ENCODE results near the gene ZNF3.

ZNF3 gene

DNA sequence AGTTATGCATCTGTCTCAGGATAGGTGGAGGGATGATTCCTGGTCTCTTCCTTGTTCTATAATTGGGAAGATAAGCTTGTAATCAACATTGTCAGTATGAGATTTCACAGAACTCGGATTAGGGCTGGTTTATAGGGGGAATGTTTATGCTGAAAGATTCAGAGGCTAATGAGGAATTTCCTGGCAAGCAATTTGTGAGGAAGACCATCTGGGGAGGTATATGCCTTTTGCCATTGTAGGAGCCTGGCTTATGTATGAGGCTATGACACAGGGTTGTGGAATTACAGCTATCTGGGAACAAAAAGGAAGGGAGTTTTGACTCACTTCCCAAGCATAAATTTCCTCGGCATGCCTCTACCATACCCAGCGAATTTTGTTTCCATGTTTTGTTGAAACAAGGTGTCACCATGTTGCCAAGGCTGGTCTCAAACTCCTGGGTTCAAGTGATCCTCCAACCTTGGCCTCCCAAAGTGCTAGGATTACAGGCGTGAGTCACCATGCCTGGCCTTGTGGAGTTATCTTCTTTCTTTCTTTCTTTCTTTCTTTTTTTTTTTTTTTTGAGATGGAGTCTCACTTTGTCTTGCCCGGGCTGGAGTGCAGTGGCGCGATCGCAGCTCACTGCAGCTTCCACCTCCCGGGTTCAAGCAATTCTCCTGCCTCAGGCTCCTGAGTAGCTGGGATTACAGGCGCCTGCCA is 5.7 kb upstream of the ZNF3 start:
- DNase-seq, result no peak

DNA sequence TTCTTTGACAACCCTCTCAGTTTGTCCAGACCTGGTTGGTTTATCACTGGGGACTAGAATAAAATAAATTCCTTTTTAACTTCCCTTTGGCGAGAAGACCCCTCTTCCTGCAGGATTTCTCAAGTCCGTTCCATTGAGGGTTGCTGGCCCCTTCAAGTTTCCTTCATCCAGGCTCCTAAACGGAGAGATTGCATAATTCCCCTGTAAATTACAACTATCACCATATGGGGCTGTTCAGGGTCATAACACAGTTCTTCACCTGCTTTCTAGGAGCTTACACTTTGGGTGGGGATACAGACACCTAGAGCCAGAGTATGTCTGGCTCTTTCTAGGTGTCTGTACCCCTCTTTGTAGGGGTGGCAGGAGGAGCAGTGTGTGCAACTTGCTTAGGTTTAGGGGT is 4.0 kb upstream of the ZNF3 start:
- no peak for DNase-seq

DNA sequence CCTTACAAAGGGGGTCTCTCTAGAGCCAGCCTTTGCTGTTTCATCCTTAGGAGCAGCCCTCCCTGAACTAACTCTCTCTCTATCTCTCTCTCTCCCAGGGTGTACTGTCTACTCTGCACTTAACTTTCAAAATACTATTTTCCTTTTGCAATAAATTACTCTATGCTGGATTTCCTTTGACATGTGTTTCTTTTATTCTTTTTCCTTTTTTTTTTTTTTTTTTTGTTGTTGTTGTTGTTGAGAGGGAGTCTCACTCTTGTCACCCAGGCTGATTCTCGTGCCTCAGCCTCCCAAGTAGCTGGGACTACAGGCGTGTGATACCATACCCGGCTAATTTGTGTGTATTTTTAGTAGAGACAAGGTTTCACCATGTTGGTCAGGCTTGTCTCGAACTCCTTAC is 1.5 kb upstream of the ZNF3 start:
- DNase-seq, result no peak

DNA sequence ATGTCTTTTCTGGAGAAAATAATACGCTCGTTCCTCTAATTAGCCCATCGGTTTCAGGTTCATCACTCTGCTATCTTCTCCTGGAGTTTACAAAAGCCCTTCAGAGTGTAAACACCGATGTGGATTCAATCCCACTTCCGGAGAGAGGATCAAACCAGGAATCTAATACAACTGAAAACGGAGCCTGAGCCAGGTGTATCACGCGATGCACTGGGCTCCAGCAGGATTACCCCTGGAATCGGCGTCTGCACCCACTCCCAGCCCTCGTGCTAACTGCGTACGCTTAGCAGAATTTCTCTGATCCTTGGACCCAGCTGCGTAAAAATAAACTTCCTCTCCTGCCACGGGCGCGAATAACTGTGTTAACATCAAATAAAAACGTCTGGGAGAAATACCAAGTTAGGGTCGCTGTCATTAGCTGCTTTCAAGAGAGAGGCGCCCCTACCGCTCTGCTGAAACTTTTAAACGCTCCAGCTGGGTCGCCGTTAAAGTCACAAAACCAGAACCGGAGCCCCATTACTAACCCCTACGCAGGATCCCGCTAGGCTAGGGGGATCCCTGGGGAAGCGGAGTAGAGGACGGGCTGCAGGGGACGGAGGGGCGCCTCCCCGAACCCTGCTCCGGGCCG is 502 bp downstream of the ZNF3 start:
- DNase-seq, result no peak

DNA sequence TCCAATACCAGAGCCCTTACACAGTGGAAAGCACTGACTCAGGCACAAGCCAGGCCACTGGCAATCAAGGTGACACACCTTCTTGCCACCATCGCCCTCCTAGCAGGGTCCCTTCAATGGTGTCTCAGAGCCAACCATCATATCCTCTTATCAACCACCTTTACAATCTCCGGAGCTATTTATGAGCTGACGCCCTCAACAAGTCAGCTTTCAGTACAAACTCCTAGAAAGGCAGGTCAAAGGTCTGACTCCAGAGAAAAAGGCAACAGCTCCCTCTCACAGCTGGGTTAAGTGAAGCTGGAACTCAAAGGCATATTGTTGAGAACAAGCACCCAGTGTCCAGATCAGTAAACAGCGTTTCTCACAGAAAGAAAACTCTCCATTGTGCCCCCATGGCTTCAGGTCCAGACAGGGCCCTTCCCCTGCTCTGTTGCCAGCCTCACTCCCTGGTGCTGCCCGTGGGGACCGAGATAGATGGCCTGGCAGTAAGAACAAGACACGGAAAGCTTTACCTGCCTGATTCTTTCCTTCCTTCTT is 2.4 kb downstream of the ZNF3 start:
- DNase-seq, result no peak

DNA sequence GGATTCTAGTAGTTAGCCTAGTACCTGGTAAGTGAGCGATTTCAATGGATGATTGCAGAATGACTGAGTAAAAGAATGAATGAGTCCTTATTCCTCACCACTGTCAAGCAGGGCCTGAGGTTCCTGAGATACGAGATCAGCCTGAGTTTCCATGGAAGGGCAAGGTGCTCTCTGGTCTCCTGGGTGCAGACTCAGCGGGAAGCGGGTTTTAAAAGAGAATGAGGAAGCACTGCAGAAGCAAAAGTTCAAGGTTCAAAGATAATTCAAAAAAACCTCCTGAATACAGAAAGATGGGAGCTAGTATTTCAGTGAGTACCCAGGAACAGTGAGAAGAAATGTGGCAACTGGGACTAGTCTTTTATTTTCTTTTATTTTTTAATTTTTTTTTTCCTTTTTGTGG is 4.3 kb downstream of the ZNF3 start:
- DNase-seq, result no peak

DNA sequence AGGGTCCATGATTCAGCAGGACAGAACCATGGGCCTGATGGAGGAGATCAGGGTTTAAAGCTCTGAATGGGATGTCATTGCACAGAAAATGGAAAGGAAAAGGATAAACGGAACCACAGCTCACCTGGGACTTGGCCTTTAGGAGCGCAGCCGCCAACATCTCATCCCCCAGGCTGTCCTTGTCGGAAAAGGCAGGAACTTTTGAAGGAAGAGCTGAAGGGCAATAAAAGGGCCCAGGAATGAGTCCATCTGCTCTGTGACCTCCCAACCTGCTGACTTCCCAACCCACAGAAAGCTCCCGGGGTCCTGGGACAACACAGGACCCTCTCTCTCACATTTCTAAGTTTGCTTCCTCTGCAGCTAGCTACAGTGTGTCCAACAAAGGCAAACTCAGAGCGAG is 6.1 kb downstream of the ZNF3 start:
- no peak for DNase-seq

DNA sequence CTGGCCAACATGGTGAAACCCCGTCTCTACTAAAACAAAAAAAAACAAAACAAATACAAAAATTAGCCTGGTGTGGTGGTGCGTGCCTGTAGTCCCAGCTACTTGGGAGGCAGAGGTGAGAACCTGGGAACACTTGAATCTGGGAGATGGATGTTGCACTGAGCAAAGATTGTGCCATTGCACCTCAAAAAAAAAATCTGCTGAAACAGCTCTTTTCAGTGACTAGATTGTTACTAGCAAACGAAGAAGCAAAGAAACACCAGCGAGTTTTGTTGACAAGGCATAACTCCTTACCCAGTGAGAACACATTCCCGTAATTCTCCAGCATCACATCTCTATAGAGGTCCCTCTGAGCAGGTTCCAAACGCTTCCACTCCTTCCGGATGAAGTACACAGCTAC is 6.7 kb downstream of the ZNF3 start:
- DNase-seq, result no peak

DNA sequence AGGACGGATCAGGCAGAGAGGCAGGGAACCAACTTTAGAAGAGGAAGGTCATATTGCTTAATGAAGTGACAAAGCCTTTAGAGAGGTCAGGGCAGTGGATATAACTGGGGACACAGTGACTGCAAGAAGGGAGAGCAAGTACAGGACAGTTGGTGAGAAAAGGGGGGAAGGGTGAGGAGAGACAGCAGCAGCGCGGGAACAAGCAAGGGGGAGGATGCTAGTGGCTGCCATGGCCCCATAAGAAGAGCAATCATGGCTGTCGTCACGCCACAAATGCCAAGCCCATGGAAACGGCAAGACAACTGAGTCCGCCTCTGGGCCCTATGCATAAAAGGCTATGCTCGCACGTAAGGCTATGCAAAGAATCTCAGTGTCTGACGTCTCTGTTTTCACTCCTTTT is 9.1 kb downstream of the ZNF3 start:
- DNase-seq, result no peak

DNA sequence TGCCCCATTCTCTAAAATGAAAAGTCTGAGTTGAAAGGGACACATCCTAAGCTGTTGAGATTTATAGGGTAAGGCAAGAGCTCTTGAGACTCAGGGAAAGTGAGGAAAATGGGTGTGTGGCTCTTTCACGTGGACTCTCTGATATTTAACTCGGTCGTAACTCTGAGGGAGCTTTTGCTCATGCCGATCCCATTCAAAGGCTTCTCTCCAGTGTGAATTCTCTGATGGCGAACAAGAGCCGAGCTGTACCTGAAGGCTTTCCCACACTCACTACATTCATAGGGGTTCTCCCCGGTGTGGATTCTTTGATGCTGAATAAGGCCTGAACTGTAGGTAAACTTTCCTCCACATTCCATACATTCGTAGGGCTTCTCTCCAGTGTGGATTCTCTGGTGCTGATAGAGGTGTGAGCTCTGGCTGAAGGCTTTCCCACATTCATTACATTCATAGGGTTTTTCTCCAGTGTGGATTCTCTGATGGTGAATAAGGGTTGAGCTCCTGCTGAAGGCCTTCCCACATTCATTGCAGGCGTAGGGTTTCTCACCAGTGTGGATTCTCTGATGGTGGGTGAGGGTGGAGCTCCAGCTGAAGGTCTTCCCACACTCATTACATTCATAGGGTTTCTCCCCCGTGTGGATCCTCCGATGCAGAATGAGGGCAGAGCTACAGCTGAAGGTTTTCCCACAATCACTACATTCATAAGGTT is 10.4 kb downstream of the ZNF3 start:
- DNase-seq, result no peak

DNA sequence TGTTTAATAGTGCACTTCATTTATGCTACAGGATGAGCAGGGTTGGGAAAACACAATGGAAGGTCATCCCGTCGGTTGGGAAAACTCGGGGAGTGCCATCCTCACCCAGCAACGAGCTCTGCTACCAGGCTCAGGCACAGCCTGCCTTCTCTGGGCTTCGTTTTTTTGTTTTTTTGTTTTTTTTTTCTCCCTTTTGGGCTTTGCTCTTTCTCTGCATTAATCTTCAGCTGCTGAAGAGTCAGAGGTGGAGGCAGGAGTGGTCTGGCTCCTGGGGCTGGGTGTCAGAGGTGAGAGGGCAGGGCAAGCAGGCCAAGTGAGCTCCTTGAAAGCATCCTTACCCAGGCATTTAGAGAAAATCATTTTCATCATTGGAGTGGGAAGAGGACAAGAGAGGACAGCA is 11.5 kb downstream of the ZNF3 start:
- DNase-seq, result no peak

DNA sequence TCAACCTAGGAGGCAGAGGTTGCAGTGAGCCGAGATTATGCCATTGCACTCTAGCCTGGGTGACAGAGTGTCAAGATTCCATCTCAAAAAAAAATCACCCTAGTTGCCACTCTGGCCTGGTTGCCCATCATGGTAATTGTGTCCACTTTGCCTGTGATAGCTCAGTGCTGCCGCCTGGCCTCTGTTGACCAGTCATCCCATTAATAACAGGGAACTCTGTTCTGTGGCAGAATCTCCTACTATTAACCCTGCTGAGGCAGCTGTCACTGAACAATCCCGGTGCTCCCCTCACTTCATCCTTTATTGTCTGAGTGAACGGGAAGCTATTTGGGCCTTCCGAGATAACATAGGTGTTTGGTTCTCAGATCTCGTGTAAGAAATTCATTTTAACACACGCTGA is 14.6 kb downstream of the ZNF3 start:
- DNase-seq, result no peak

DNA sequence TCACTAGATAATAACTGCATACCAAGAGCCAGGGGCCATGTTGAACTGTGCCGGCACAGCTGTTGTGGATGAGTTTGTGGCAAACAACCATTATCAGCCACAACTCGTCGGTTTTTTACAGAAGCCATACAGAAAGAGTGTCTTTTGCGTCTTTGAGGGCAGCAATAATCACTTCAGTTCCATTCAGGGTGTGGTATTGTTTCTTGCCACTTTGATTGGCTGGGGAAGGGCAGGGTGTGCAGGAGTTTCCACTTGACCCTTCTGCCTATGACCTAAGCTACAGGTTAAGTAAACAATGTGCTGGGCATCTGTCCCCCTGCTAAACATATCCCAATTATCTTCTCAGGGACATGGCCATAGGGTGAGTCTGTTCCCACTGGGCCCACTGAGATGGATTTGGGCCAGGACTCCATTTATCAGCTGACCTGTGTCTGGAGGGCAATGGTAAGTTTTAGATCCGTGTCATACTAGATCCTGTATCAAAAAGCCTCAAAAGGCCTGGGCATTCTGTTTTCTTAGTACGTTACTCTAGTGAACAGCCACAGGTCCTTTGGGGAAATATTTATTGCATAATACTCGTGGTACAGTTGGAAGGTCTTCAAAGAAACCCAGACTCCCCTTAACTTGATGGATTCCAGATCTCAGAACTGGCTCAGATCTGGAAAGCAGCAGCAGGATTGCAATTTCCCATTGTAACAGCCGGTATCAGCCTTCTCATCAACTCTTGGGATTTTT is 15.9 kb downstream of the ZNF3 start:
- no peak for DNase-seq

DNA sequence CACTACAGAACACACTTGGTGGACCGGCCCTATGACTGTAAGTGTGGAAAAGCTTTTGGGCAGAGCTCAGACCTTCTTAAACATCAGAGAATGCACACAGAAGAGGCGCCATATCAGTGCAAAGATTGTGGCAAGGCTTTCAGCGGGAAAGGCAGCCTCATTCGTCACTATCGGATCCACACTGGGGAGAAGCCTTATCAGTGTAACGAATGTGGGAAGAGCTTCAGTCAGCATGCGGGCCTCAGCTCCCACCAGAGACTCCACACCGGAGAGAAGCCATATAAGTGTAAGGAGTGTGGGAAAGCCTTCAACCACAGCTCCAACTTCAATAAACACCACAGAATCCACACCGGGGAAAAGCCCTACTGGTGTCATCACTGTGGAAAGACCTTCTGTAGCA is 17.4 kb downstream of the ZNF3 start:
- DNase-seq, result no peak

DNA sequence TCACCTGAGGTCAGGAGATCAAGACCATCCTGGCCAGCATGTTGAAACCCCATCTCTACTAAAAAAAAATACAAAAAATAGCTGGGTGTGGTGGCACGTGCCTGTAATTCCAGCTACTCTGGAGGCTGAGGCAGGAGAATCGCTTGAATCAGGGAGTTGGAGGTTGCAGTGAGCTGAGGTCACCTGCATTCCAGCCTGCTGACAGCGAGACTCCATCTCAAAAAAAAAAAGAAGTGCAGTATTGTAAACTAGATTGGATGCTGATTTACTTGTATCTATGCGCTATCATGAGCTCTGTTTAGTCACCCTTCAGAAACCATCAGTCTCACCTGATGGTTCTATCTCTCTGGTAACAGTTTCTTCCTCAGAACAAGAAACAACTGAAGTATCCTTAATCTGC is 18.1 kb downstream of the ZNF3 start:
- no peak for DNase-seq

DNA sequence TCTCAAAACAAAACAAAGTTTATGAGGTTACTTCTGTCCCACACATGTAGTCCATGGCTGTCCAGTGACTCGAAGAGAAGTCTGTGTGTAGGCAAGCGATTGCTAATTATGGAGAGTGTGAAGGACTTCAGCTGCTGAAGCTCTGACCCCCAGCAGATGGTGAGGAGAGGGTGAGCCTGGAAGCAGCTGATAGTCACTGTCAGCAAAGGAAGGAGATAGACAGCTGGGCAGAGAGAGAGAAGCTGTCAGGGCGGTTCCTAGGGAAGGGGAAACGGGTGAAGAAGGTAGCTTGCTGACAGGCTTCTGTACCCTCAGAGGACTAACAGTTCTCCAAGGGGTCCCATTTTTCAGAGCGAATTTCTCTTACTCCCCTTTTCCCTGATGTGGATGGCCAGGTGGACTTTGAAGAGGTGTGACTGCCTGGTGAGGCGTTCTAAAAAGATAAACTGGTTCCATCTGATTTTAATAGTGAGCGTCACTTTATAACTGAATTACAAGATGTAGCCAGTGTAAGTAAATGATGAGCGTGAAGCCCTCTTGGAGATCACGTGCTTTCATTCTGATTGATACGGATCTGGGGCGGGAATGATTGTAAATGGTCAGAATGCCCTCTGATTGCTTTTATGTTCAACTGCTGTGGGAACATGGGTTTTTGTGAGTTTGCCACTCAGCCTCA is 19.9 kb downstream of the ZNF3 start:
- peak; percentile 40 for DNase-seq

DNA sequence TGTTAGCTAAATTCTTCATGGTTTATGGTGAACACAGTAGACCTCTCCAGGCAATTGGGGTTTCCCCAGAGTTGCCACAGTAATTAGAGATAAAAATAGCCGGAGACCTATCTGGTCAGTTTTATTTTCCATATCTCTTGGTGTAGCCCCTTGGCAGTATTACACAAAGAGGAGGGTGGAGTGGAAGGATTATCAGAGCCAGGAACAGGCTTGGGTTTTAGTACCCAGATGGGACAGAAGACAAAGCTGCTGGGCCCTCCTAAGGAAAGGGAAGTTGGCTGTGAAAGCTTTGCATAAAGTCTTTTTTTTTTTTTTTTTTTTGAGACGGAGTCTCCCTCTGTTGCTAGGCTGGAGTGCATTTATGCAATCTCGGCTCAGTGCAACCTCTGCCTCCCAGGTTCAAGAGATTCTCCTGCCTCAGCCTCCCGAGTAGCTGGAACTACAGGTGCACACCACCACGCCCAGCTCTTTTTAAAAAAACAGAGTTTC is 22.2 kb downstream of the ZNF3 start:
- no peak for DNase-seq

DNA sequence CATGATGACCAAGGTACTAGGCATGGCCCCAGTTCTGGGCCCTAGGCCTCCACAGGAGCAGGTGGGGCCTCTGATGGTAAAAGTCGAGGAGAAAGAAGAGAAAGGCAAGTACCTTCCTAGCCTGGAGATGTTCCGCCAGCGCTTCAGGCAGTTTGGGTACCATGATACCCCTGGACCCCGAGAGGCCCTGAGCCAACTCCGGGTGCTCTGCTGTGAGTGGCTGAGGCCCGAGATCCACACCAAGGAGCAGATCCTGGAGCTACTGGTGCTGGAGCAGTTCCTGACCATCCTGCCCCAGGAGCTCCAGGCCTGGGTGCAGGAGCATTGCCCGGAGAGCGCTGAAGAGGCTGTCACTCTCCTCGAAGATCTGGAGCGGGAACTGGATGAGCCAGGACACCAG is 24.5 kb downstream of the ZNF3 start:
- DNase-seq, result no peak

DNA sequence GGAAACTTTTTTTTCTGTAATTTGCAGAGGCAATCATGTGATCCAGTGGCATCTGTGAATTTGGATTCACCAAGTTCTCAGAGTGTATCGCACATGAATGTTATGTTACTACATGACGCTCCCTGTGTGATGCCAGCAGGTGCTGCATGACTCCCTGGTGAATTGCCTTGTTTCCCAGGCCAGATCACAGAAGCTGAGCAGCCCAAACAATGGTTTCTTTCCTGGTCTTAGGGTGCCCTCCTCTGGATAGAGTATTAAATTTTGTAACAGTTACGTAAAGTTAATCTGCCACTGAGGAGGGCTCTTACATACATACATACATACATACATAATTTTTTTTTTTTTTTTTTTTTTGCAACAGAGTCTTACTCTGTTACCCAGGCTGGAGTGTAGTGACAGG is 28.3 kb downstream of the ZNF3 start:
- DNase-seq, result peak; percentile 64

DNA sequence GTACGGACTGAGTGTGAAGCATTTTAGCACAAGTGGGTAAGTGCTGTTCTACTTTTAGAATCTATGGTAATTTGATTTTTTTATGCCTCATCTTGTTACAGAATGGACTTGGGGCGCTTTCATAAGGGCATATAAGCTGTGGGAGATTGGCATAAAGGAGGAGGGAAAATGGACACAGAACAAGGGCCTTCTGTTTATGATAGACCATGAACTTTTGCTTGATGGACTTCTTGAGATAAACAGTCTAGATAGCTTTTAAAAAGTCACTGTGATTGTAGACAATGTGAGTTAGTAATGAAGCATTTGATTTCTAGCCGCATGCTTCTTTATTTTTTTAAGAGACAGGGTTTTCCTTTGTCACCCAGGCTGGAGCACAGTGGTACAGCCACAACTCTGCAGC is 29.9 kb downstream of the ZNF3 start:
- DNase-seq, result no peak

DNA sequence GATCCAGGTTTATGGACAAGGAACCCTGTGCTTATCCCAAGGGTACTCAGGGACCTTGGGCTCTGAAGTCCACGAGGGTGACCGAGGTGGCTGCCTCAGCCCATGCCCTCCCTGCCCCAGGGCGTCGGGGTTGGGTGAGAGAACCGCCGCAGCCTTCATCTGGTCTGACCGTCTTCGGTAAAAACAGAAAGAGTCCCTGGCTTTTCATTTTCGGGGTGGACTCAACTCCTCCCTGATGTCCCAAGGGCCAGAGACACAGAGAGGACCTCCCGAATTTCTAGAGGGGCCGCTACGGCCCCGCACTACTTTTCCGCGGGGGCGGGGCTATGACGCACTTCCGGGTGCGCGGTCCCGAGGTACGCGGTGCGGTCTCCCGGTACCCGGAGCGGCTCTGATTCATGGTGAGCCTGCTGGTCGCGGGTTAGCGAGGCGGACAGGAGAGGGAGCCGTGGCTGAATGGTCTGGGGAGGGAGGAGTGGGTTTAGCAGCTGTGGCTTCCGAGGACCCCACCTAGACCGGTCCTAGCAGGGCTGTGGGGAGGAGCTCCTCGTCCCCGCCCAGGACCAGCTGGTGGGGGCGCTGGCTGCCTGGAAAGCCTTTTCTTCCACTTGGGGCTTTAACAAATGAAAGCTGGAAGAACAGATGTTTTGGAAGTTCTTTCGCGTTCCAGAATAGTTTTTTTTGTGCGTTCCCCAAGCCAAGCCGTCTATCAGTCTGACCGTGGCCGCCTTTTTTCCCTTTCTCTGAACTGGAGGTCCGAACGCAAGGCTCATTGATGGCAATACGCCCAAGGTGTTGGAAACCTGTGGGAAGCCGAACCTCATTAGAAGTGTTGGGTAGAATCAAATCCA is 31.9 kb downstream of the ZNF3 start, which contains the start of gene ZSCAN21:
TSS of gene ZSCAN21 (plus strand) at position 334 of the 851 bp plus-strand sequence. CDS start 7,233 bp downstream, outside the sequence.
- DNase-seq, result peak; percentile 91

DNA sequence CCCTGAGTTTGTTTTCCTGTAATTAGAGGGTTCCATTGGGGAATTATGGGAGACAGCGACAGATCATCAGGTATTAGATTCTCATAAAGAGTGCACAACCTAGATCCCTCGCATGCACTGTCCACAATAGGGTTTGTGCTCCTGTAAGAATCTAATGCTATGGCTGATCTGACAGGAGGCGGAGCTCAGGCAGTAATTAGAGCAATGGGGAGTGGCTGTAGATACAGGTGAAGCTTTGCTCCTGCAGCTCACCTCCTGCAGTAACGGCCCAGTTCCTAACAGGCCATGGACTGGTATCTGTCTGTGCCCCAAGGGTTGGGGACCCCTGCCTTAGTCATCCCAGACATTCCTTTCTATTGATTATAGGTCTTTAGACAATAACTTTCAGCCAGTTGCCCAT is 32.8 kb downstream of the ZNF3 start:
- no peak for DNase-seq

All from femur (tissue), 1 donor.